GM12873 (cell line): ENCODE data around the gene SLCO4A1.

ENCODE experiments used
- TF ChIP-seq, protein P1 (sequence below): IDR thresholded peaks from 2 replicates; pipeline ENCODE4 v1.5.1; 2012; ENCODE audit warnings: low read depth, mild to moderate bottlenecking, moderate library complexity, low read length, control low read depth; ENCODE audit not compliant: insufficient read depth; ENCODE audit errors: missing control alignments

Gene SLCO4A1

DNA sequence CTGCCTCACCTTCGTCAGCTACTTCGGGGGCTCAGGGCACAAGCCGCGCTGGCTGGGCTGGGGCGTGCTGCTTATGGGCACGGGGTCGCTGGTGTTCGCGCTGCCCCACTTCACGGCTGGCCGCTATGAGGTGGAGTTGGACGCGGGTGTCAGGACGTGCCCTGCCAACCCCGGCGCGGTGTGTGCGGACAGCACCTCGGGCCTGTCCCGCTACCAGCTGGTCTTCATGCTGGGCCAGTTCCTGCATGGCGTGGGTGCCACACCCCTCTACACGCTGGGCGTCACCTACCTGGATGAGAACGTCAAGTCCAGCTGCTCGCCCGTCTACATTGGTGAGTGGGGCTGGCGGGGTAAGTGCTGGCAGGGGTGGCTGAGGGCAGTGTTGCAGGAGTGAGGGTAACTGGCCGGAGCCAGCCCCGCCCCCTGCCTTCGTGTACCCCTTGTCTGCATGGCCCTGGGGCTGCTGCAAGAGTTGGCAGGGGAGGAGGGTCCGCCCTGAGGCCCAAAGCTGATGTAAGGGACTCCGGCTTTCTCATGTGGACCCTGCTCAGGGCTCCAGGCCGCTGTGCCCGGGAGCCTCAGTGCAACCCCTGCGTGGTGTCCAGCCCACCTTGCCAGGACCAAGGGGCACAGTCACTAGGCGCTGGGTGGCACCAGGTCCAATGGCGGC lies 14.8 kb downstream of the SLCO4A1 start:
- TF ChIP-seq, protein P1, sequence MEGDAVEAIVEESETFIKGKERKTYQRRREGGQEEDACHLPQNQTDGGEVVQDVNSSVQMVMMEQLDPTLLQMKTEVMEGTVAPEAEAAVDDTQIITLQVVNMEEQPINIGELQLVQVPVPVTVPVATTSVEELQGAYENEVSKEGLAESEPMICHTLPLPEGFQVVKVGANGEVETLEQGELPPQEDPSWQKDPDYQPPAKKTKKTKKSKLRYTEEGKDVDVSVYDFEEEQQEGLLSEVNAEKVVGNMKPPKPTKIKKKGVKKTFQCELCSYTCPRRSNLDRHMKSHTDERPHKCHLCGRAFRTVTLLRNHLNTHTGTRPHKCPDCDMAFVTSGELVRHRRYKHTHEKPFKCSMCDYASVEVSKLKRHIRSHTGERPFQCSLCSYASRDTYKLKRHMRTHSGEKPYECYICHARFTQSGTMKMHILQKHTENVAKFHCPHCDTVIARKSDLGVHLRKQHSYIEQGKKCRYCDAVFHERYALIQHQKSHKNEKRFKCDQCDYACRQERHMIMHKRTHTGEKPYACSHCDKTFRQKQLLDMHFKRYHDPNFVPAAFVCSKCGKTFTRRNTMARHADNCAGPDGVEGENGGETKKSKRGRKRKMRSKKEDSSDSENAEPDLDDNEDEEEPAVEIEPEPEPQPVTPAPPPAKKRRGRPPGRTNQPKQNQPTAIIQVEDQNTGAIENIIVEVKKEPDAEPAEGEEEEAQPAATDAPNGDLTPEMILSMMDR = no peak

DNA sequence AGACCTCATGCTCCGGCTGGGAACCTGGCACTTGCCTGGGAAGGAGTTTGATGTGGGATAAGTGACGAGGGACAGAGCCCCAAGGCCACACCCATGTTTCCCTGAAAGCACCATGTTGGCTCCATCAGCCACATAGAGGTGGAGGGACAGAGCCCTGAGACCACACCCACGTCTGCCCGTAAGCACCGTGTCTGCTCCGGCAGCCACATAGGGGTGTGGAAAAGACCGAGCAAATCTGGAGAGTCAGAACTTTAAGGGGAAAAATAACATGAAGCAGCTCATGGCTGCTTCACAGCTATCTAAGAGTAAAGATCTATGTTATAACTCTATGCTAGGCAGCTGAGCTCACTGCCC lies 15.3 kb downstream of the SLCO4A1 start:
- TF ChIP-seq, protein P1 = no peak

GRCh38 chr20:62657956-62658355 lies 15.7 kb downstream of the SLCO4A1 start:
- TF ChIP-seq, protein P1 = no peak

GRCh38 chr20:62658593-62659178 lies 16.4 kb downstream of the SLCO4A1 start:
- TF ChIP-seq, protein P1 = no peak

DNA sequence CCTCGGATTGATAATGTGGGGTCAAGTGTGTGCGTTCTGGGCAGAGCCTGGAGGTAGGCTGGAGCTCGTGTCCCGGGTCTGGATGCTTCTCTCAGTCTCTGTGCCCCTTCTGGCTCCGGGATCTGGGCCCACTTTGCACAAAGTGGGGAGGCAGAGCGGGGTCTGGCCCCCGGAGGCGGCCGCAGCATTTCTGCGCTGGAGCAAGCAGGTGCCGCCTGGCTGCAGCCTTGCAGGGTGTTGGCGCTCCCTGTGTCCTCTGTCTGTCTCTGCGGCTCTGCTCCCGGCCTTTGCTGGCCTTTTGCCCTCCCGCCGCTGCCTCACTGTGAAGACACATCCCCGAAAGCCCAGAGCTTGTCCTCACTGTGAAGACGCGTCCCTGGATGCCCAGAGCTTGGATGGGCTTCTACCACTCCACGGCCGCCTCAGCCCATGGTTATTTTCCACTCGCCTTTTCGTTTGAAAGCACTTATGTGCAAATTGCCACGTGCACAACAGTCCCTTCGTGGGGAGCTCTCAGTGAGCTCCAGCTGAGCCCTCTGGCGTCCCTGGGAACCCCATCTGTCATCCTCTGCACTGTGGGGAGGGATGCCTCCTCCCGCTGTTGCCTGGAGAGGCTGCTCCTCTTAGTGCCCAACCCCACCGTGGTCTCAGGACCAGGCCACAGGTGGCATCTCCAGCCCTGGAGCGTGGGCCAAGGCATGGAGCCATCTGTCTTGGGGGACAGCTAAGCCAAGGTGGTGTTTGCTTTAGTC lies 17.4 kb downstream of the SLCO4A1 start:
- TF ChIP-seq, protein P1 = no peak

- TF ChIP-seq, protein P1 = no peak
Observed at GRCh38 chr20:62660240-62660615, 17.9 kb downstream of the SLCO4A1 start.

DNA sequence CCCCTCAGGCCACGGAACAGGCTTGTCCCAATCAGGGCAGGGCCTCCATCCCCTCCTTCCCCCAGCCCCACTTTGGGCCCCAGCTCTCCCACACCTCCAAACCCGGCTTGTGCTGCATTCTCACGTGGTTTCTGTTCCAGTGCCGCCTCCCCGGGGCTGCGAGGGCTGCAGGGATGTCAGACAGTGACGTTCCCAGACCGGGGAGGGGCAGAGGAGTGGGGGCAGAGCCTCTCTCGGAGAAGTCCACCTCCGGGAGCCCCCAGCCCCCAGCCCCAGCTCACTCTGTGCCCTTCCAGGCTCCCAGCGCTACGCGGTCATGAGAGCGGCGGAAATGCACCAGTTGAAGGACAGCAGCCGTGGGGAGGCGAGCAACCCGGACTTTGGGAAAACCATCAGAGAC lies 18.5 kb downstream of the SLCO4A1 start:
- TF ChIP-seq, protein P1 = no peak
